ENCODE results near the gene GRM5.
A peak's percentile ranks its signal among the peaks of the same experiment; 100 is the strongest.

The GRM5 gene

DNA sequence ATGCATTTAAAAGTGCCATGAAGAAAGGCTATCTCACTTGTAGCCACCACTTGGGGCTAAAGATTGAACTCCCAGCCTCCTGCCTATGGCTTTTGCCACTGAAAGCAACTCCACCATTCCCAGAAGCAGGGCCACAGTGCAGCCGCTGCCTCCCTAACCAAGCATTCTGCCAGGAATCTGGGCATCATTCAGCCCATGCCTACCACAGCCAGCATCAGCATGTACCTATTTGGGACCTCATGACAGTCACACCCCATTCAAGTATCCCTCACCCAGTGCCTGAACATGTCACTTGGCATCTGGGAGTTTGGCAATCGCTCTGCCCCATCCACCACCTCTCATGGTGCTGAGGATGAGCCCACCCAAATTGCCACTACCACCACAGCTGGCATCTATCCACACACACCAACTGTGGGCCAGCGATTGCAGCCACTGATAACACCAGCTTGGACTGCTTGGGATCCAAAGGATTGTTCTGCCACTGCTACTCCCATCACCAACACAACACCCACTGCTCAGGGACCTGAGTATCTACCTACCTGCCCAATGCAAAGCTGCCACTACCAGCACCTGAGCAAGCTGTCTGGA is 234.4 kb downstream of the GRM5 start:
- DNase-seq = no peak

GRCh38 chr11:88827018-88827676 is 238.6 kb downstream of the GRM5 start:
- peak in 1 of 2 experiments; percentile 8 for DNase-seq

DNA sequence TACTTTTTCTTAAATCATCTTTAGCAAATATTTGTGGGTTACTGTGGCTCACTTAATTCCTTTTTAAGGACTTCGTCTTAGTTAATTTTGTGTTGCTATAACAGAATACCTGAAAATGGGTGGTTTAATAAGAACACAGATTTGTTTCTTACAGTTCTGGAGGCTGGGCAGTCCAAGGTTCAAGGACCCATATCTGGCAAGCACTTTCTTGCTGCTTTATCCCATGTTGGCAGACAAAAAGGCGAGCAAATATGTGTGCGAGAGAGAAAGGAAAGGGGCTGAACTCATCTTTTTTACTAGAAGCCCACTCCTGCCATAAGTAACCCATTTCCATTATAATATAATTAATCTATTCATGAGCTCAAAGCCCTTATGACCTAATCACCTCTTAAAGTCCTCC is 246.2 kb downstream of the GRM5 start:
- DNase-seq = no peak

DNA sequence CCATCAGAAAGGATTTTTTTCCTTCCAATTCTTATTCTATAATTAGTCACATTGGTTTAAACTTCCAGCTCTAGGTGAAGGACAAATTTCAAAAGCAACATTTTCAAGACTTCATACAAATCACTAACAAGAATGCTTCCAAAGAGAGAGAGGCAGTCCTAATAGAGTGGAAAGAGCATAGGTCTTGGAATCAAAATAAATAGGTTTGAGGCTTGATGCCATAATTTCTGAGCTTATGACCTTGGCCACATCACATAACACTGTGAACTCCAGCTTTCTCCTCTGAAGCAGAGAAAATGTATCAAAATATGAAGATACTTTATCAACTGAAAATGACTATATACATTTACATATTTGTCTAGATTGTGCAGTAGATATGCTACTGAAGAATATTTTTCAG is 246.8 kb downstream of the GRM5 start:
- no peak for DNase-seq

- no peak for DNase-seq
These were observed 250.3 kb downstream of the GRM5 start for GRCh38 chr11:88815505-88815904.

- DNase-seq = no peak
These were observed 251.7 kb downstream of the GRM5 start for GRCh38 chr11:88814076-88814475.

DNA sequence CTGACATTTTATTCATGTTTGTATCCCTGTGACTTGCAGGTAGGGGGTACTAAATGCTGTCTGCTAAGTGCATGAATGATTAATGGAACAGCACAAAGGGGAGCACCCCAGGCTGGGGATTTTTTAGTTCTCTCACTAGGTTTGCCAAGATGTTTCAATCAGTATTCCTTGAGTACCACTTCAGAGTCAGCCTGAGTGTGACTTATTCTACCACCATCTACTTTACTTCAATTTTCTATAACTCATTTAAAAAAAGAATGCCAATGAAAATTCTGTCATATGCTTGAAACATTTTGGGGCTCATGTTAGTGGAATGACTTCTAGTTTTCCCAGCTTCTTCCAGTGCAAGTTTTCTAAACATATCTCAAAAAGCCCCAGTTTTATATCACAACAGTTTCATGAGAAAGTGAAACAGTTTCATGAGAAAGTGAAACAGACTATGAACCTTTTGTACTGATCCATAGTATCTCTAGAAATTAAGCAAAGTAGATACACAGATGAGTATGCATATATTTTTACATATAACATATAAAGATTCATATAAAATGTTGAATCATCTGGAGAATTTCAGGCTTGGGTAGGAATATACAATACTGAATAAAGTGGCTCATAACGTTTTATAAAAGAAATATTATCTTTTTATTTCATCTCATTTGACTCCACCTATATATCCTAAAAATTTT is 252.4 kb downstream of the GRM5 start:
- DNase-seq = no peak

- no peak for DNase-seq
These were observed 255.2 kb downstream of the GRM5 start for GRCh38 chr11:88810420-88811097.

- DNase-seq = no peak
These were observed 256.7 kb downstream of the GRM5 start for GRCh38 chr11:88809126-88809525.

GRCh38 chr11:88807349-88807748 is 258.4 kb downstream of the GRM5 start:
- DNase-seq = no peak

- no peak for DNase-seq
These were observed 259.4 kb downstream of the GRM5 start for GRCh38 chr11:88806410-88806809.

GRCh38 chr11:88801484-88802123 is 264.2 kb downstream of the GRM5 start:
- DNase-seq = no peak

DNA sequence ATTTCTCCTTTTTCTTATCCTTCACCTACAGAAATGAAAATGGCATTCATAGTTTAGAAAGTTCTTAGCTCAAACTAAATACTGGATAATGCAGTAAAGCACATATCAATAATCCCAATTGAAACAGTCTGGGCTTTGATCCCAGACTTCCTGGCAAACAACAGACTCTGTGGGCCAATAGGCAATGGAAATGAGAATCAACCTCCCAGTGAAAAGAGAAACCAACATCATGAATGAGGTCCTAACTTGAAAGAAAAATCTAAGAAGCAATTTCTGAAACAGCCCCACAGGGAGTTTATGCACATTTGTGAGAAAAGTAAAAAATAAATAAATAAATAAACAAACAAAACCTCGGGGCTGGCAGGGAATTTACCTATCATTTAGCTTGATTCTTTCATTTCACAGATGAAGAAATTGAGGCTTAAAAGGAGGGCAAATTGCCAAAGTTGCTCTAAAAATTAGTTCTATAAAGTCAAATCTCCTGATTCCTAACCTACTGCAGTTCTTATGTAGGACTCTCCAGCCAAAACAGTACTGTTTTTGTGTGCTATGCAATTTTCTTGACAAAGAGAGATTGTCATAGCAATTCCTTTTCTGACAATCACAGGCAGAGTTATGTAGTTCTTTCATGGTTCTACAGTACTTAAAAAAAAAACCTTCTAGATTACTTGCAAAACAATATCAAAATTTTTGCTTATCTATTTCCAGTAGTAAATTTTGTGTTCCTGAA is 265.8 kb downstream of the GRM5 start:
- no peak for DNase-seq

DNA sequence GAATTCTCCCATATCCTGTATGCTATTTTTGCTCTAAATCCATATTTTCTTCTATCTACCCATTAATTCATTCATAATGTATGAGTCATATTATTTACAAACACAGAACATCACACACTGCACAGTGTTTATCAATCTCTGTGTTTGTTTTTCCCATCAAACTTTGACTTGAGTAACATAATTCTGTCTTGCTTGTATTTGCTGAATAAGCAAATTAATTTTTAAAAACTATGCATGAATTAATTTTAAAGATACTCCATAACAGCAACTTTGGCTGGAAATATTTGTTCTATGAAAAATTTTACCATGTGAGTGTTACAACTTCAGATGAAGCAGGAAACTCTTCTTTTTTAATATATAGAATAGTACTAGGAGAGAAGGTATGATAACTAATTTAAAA is 275.6 kb downstream of the GRM5 start:
- DNase-seq = no peak

DNA sequence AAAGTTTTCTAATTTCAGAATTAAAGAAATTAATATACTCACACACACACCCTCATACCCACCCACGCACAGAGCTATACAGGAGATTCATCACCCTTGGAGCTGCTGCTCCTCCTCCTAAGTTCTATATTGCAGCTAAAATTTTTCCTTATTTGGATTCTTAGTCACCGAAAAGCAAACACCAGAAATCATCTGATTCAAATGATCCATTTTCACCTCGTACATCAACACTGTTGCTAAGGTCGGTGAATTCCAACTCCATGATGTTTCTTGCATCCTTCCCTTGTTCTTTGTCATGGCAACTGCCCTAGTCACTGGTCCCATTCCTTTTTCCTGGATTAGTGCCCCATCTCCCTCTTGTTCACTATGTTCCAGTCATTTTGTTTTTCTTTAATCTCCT is 286.2 kb downstream of the GRM5 start:
- no peak for DNase-seq

DNA sequence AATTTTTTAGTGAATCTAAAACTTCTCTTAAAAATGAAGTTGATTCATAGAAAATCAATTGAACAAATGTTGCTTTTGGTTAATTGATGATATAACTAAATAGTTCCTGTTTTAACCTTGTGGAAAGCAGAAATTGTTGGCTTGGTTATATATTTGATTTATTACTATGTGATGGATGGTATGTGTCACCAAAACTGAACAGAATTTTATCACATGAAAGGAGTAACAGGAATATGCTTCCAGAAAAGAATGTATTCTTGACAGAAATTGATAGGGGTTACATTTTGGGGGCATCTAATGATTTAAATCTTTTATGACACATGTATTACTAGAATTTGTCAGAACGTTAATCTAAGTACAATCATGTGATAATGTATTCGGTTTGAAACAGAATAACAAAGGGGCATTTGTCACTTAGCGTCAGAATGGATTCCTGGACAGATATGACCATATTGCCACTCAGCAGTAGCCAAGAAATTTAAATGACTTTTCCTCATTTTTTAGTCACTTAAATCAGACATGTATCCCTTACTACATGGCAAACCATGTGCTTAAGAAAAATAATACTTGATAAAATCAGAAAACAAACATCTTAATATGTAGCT is 295.2 kb downstream of the GRM5 start:
- DNase-seq = no peak

DNA sequence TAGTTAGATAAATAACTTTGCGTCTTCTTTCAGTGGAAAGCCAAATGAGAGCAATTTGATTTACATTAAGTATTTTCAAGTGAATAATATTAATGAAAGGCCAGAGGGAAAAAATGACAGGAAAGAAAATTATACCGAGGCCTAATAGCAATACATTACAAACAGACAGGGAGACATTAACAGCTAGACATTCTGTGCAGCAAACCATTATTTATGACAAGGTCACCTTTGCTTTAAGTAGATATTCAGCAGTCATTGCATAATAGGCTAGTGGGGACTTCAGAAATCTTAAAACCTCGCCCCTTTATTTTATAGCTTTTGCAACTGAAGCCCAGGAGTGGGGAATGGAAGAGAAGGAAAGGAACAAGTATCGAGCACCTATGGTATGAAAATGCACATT is 321.6 kb downstream of the GRM5 start:
- DNase-seq = no peak

GRCh38 chr11:88739524-88739923 is 326.3 kb downstream of the GRM5 start:
- no peak for DNase-seq

- no peak for DNase-seq
These were observed 356.2 kb downstream of the GRM5 start for GRCh38 chr11:88709567-88709966.

DNA sequence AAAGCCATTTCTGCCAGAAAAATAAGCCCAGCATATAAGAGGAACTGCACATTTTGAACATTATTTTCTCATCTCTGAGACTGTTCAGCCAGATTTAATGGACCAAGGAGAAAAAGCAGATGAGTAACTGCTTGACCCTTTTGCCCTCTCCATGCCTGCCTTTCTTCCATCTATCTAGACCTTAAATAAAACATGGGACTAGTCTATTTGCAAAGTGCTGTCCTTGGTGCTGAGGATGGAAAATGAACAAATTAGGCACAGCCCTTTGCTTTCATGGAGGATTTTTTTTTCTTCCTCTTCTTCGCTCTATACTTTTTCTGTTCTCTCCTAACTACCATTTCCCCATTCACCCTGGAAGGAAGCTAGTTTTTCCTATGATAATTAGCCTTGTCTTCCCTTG is 361.3 kb downstream of the GRM5 start:
- no peak for DNase-seq

DNA sequence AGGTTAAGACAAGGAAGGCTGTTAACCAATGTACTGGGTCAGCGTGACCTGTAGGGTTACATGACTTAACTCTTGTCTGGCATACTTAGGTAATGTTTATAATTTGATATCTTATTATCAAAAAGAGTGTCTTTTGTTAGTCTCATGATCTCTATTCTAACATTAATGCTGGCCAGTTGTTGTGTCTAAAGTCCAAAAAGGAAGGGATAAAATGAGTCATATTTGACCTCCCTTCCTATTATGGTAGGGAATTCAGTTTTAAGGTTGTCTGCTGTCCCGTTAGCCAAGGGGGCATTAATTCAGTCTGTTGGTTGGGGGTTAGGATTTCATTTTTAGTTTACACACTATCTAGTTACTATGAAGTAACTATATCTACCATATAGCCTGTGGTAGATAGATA is 364.0 kb downstream of the GRM5 start:
- DNase-seq = no peak

GRCh38 chr11:88697139-88697538 is 368.6 kb downstream of the GRM5 start:
- DNase-seq = peak; percentile 11 to 37

Measured in NCI-H1930 (cell line).